Karpas-422 (cell line): ENCODE results near the gene PHF8. TPM values are rescaled to one million over a fixed set of nuclear protein-coding genes. Genes with fewer than 3 reads are reported as not detected.

Experiments
- DNase-seq: peaks from one replicate; pipeline ENCODE4 v3.0.0-alpha.2; 2015
- H2AFZ ChIP-seq: fragments of 200-600 bp; sonication (generic); 2 replicates; pipeline ENCODE4 v1.6.1; 2014; ENCODE audit warnings: antibody characterized with exemption, low read length, mixed read lengths
- H3K27ac ChIP-seq: fragments of 200-600 bp; sonication (generic); 2 replicates; pipeline ENCODE4 v1.5.1; 2014; ENCODE audit warnings: mild to moderate bottlenecking, low read length, moderate library complexity
- H3K27me3 ChIP-seq: fragments of 200-600 bp; sonication (generic); 2 replicates; pipeline ENCODE4 v1.6.1; 2014; ENCODE audit warnings: low read length, mixed read lengths
- H3K36me3 ChIP-seq: fragments of 200-600 bp; sonication (generic); 2 replicates; pipeline ENCODE4 v1.6.1; 2014; ENCODE audit warnings: low read length, mixed read lengths; ENCODE audit not compliant: insufficient read depth
- H3K4me1 ChIP-seq: fragments of 200-600 bp; sonication (generic); 2 replicates; pipeline ENCODE4 v1.6.1; 2014; ENCODE audit warnings: mild to moderate bottlenecking, low read length, mixed read lengths
- H3K4me2 ChIP-seq: fragments of 200-600 bp; sonication (generic); 2 replicates; pipeline ENCODE4 v1.6.1; 2014; ENCODE audit warnings: low read length, low read depth, mild to moderate bottlenecking; ENCODE audit not compliant: poor library complexity, severe bottlenecking
- H3K4me3 ChIP-seq: fragments of 200-600 bp; sonication (generic); 2 replicates; pipeline ENCODE4 v1.5.1; 2014; ENCODE audit warnings: mild to moderate bottlenecking, antibody characterized with exemption, low read length, mixed read lengths
- H3K79me2 ChIP-seq: fragments of 200-600 bp; sonication (generic); 2 replicates; pipeline ENCODE4 v1.6.1; 2014; ENCODE audit warnings: mild to moderate bottlenecking, low read length, mixed read lengths
- H3K9ac ChIP-seq: fragments of 200-600 bp; sonication (generic); 2 replicates; pipeline ENCODE4 v1.6.0; 2014; ENCODE audit warnings: low read length
- H3K9me2 ChIP-seq: fragments of 200-600 bp; sonication (generic), shearing (Covaris generic); replicated peaks from 2 replicates; pipeline ENCODE4 v1.6.0; 2014; ENCODE audit warnings: mild to moderate bottlenecking, low read length, moderate library complexity; ENCODE audit not compliant: insufficient read depth
- H3K9me3 ChIP-seq: fragments of 300-700, 200-600 bp; sonication (generic); 2 replicates; pipeline ENCODE4 v1.6.1; 2014; ENCODE audit warnings: low read length, mixed read lengths
- H4K20me1 ChIP-seq: fragments of 200-600 bp; sonication (generic); 2 replicates; pipeline ENCODE4 v1.6.1; 2014; ENCODE audit warnings: mild to moderate bottlenecking, antibody characterized with exemption, low read length, low read depth; ENCODE audit not compliant: insufficient read depth
- total RNA-seq: library from RNA; depleted of rRNA; stranded (reverse); fragments of >200 nt; shearing (Covaris generic); gene quantifications from 2 replicates; pipeline ENCODE4 v1.2.3, GENCODE V29; 2014; ENCODE audit warnings: low replicate concordance; rRNA removed

PHF8 gene
- total RNA-seq = 39.9 and 43.3 TPM in 2 replicates

GRCh38 chrX:54044126-54044876, at the start of gene PHF8:
Gene PHF8, minus strand, starts transcription at chrX:54044473. Its CDS starts 1,745 bp downstream, at chrX:54042728.
- Histone ChIP-seq H3K4me3 (peak within 1 kb of the TSS; percentile 67), H3K36me3 (peaks cover 12% of the 10 kb centered on the region; the same call in 1 of the 2 replicates), H3K4me1 (peaks cover 14% of the 10 kb centered on the region), H4K20me1 (no peaks in the 10 kb centered on the region), H3K27ac (peak within 1 kb of the TSS; percentile 79), H2AFZ (no peak within 1 kb of the TSS; the same call in 1 of the 2 replicates), H3K4me2 (peak within 1 kb of the TSS; percentile 69), H3K79me2 (peaks cover 22% of the 10 kb centered on the region), H3K9me2 (no peaks in the 10 kb centered on the region), H3K9ac (peak within 1 kb of the TSS; percentile 92), H3K27me3 (no peaks in the 10 kb centered on the region), H3K9me3 (no peaks in the 10 kb centered on the region)
- DNase-seq = peak; percentile 97

DNA sequence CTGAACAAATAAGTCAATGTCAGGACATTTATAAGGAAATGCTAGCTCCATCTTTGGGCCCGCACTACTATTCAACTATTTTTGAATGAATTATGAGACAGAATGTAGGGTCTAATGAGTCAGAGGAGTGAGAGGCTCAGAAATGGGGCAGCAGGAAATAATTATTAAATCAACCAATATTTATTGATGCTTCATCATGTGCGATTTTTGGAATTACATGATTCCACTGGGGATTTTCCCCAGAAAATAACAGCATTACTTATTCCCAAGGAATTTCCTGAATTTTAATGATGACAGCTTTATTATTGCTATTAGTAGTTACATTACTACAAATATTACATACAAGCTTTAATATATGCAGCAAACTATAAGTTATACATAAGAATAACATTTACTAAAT, 49.3 kb upstream of the PHF8 start:
- H4K20me1 ChIP-seq = no peaks in the 10 kb centered on the region

GRCh38 chrX:54093159-54093558, 48.9 kb upstream of the PHF8 start:
- Histone ChIP-seq H3K9me3 (no peaks in the 10 kb centered on the region), H3K9me2 (no peaks in the 10 kb centered on the region), H3K79me2 (no peaks in the 10 kb centered on the region), H2AFZ (no peak overlapping the region), H3K27me3 (no peaks in the 10 kb centered on the region), H3K4me3 (no peak overlapping the region), H3K4me2 (no peak overlapping the region), H3K27ac (no peak overlapping the region), H3K9ac (no peak overlapping the region), H3K36me3 (no peaks in the 10 kb centered on the region), H3K4me1 (no peaks in the 10 kb centered on the region), H4K20me1 (no peaks in the 10 kb centered on the region)
- no peak for DNase-seq

More for the DNA sequence above, 49.3 kb upstream of the PHF8 start:
- no peaks in the 10 kb centered on the region for H3K9me2 ChIP-seq
- H3K4me2 ChIP-seq = no peak overlapping the region
- no peaks in the 10 kb centered on the region for H3K27me3 ChIP-seq
- H3K4me1 ChIP-seq = no peaks in the 10 kb centered on the region
- no peak overlapping the region for H3K9ac ChIP-seq
- H2AFZ ChIP-seq = no peak overlapping the region
- H3K9me3 ChIP-seq = no peaks in the 10 kb centered on the region
- DNase-seq = no peak
- no peaks in the 10 kb centered on the region for H3K36me3 ChIP-seq
- no peaks in the 10 kb centered on the region for H3K79me2 ChIP-seq
- no peak overlapping the region for H3K4me3 ChIP-seq
- no peak overlapping the region for H3K27ac ChIP-seq

- Histone ChIP-seq H3K4me2 (no peak overlapping the region), H3K9ac (no peak overlapping the region), H4K20me1 (no peaks in the 10 kb centered on the region), H3K27ac (no peak overlapping the region), H3K27me3 (no peaks in the 10 kb centered on the region), H3K4me3 (no peak overlapping the region), H3K9me2 (no peaks in the 10 kb centered on the region), H2AFZ (no peak overlapping the region), H3K4me1 (no peaks in the 10 kb centered on the region), H3K79me2 (no peaks in the 10 kb centered on the region), H3K9me3 (no peaks in the 10 kb centered on the region), H3K36me3 (no peaks in the 10 kb centered on the region)
- no peak for DNase-seq
These were observed 46.6 kb upstream of the PHF8 start for GRCh38 chrX:54090880-54091279.

GRCh38 chrX:54089191-54089590, 44.9 kb upstream of the PHF8 start:
- H3K9ac ChIP-seq = no peak overlapping the region
- no peak overlapping the region for H3K4me2 ChIP-seq
- DNase-seq = no peak
- no peak overlapping the region for H3K27ac ChIP-seq
- H2AFZ ChIP-seq = no peak overlapping the region
- H3K79me2 ChIP-seq = no peaks in the 10 kb centered on the region
- H3K27me3 ChIP-seq = no peaks in the 10 kb centered on the region
- no peaks in the 10 kb centered on the region for H3K9me2 ChIP-seq
- no peak overlapping the region for H3K4me3 ChIP-seq
- H3K4me1 ChIP-seq = no peaks in the 10 kb centered on the region
- H4K20me1 ChIP-seq = no peaks in the 10 kb centered on the region
- no peaks in the 10 kb centered on the region for H3K36me3 ChIP-seq
- H3K9me3 ChIP-seq = no peaks in the 10 kb centered on the region

- DNase-seq = no peak
- no peak overlapping the region for H3K27ac ChIP-seq
- H3K27me3 ChIP-seq = no peaks in the 10 kb centered on the region
- no peaks in the 10 kb centered on the region for H3K36me3 ChIP-seq
- H4K20me1 ChIP-seq = no peaks in the 10 kb centered on the region
- no peaks in the 10 kb centered on the region for H3K4me1 ChIP-seq
- no peaks in the 10 kb centered on the region for H3K9me3 ChIP-seq
- no peak overlapping the region for H2AFZ ChIP-seq
- no peaks in the 10 kb centered on the region for H3K9me2 ChIP-seq
- no peaks in the 10 kb centered on the region for H3K79me2 ChIP-seq
- H3K4me2 ChIP-seq = no peak overlapping the region
- H3K9ac ChIP-seq = no peak overlapping the region
- H3K4me3 ChIP-seq = no peak overlapping the region
These were observed 43.4 kb upstream of the PHF8 start for GRCh38 chrX:54087661-54088060.

- no peaks in the 10 kb centered on the region for H4K20me1 ChIP-seq
- H3K27ac ChIP-seq = no peak overlapping the region
- H3K27me3 ChIP-seq = no peaks in the 10 kb centered on the region
- no peaks in the 10 kb centered on the region for H3K4me1 ChIP-seq
- H3K36me3 ChIP-seq = no peaks in the 10 kb centered on the region
- no peak overlapping the region for H2AFZ ChIP-seq
- no peak for DNase-seq
- no peak overlapping the region for H3K9ac ChIP-seq
- H3K79me2 ChIP-seq = no peaks in the 10 kb centered on the region
- H3K4me2 ChIP-seq = no peak overlapping the region
- no peaks in the 10 kb centered on the region for H3K9me3 ChIP-seq
- H3K4me3 ChIP-seq = no peak overlapping the region
- H3K9me2 ChIP-seq = no peaks in the 10 kb centered on the region
These were observed 41.4 kb upstream of the PHF8 start for GRCh38 chrX:54085666-54086065.

DNA sequence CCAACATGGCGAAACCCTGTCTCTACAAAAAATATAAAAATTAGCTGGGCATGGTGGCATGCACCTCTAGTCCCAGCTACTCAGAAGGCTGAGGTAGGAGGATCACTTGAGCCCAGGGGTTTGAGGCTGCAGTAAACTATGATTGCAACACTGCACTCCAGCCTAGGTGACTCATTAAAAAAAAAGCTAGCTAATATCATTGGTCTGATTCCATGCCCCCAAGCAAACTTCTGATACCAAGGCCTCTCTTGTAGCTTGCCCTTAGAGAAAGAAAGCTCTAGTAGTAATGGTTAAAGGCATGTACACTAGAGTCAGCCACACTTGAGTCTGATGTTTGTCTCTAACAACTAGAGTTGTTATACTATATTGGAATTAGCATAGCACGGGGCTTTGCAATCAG, 32.6 kb upstream of the PHF8 start:
- no peak overlapping the region for H3K4me3 ChIP-seq
- no peaks in the 10 kb centered on the region for H3K79me2 ChIP-seq
- H4K20me1 ChIP-seq = no peaks in the 10 kb centered on the region
- no peaks in the 10 kb centered on the region for H3K4me1 ChIP-seq
- no peaks in the 10 kb centered on the region for H3K36me3 ChIP-seq
- H3K9ac ChIP-seq = no peak overlapping the region
- no peaks in the 10 kb centered on the region for H3K27me3 ChIP-seq
- no peak for DNase-seq
- H3K4me2 ChIP-seq = no peak overlapping the region
- no peaks in the 10 kb centered on the region for H3K9me3 ChIP-seq
- H3K9me2 ChIP-seq = no peaks in the 10 kb centered on the region
- no peak overlapping the region for H2AFZ ChIP-seq
- H3K27ac ChIP-seq = no peak overlapping the region
